CD4-positive, alpha-beta T cell treated with Interleukin-17A for 4 hours (primary cell): ENCODE results near the gene GSG1L.

Source experiments
- DNase-seq: peaks from one replicate; pipeline ENCODE4 v3.0.0-alpha.2; 2020; ENCODE audit warnings: mixed read lengths

The GSG1L gene

DNA sequence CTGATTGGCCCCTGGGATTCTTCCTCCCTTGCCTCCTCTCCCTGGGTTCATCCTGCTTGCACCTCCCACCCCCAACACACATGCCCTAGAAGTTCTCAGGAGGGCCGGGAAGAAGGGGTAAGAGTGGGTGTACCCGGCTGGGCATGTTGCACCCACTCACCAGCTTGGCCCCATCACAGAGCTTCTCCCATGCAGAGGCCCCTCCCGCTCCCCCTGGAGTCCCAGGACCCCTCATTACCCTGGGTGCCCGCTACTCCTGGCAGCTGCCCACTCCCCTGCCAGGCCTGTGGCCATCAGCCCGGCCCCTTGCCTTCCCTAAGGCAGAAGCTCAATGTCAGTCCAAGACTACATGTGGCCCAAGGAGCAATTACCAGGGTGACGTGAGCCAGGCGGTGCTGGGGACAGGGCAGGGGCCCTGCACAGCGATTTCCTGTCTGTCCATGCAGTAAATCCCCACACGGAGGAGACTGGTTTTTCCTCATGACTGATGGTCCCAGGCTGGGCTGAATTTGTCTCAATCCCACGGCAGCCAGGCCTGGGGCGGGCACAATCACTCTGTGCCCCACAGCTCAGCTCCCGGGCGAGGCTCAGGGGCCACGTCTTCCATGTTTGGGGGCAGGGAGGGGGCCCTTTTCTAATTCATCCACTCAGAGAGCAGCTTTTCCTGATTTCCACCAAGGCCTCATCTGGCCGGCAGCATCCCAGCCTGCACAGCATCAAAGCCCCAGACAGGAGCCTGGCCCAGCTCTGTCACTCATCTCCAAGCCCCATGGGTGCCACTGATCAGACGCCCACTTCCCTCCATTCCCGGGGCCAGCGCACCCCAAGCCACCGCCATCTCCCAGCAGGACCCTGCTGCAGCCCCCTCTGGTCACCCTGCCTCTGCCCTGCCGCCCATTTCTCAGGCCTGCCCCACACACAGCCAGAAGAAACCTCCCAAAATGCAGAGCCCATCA is 278.9 kb downstream of the GSG1L start:
- no peak for DNase-seq

DNA sequence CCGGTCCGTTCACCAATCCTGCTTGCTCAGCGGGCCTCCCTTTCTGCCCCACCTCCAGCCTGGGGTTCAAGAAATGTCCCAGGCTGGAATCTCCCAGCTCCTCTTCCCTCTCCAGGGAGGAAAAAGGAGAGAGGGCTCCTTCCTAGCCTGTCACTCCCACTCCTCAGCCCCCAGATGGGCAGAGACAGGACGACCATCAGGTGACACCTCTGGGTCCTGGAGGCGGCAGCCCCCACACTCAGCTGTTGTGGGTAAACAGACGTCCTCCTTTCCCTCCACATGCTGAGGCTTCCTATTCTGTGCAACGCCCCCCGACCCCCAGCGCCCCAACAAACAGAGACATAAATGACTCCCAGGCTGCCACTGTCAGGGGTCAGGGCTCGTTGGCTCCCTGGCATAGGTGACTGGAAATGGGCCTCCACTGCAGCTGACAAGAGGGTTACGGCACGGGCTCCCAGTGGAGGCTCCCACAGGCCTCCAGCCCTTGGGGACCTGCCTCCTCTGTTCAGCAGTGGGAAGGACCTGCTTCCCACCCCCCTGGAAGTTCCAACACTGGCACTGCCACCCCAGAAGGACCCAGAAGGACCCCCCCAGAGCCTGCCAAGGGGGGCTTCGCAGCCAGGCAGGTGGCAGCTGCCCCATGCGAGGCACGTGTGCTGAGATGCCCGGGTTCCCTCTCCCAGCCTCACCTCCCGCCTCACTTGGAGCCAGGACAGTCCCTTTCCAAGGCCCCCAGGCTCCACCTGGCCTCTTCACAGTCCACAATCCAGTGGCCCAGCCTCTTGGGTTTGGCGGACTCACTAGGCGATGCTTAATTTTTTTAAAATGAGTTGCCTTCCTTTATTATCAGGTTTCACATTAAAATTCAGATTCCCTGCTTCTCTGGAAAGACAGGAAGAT is 281.3 kb downstream of the GSG1L start:
- DNase-seq, result no peak

DNA sequence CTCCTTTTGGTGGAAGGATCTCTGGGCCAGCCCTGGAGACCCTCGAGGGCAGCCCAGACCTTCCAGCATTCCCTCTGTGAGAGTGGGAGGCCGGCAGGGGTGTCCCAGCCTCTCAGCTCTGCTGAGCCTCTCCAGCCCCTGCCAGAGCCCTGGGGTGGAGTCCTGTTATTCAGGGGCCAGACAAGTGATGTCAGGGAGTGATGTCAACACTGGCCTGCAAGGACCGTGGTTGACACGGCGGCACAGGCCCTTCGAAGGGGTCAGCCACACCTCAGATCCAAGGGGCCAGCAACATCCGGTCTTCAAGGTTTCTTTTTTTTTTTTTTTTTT is 282.4 kb downstream of the GSG1L start:
- no peak for DNase-seq

DNA sequence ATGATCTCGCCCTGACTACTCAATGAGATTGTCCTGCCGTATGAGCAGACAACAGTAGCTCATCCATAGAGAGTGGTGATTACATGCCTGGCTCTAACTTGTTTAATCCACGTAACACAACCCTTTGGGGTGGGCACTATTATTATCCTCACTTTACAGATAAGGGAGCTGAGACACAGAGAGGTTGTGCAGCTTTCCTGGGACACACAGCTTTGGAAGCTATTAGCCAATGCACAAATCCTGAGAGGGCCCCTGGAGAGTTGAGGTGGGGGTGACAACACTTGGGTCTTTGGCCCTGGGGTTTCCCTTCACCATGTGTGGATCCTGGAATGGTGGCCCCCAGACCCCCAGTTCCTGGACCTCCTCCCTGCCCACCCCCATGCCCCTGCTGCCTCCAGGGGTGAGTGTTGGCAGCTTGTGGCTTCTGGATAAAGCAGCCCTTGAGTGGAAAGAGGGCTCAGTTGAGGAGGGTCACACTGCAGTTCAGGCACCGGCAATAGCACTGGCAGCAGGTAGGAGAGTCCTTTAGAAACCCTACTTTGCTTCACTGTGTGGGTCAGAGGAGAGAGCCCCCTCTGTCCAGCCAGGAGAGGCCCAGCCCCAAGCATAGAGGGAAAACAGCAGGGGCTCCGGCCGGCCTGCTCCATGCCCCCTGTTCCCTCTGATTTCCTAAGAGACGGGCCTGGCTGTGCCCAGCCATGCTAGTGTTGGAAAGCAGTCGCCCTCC is 282.9 kb downstream of the GSG1L start:
- DNase-seq, result no peak

DNA sequence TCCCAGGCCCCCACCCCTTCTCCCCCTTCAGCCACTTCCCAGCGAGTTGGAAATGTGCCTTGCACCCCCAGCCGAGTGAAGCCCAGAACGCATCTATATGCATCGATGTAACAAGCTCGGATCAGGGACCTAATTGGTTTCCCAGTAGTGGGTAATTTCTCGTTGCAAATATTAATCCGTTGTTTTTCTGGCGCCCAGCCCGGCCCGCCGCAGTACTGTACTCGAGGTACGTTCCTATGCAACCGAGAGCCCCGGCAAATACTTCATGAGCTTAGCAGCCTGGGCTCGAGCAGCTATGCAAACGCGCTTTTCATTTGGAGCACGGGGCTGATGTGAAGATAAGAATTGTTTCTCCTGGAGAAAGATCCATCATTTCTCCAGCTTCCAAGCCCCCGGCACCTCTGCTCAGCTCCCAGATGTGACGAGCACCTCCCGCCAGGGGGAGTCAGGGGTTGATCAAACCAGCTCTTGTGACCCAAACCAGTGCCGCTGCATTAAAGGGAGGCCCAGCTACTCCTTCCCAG is 283.8 kb downstream of the GSG1L start:
- no peak for DNase-seq

DNA sequence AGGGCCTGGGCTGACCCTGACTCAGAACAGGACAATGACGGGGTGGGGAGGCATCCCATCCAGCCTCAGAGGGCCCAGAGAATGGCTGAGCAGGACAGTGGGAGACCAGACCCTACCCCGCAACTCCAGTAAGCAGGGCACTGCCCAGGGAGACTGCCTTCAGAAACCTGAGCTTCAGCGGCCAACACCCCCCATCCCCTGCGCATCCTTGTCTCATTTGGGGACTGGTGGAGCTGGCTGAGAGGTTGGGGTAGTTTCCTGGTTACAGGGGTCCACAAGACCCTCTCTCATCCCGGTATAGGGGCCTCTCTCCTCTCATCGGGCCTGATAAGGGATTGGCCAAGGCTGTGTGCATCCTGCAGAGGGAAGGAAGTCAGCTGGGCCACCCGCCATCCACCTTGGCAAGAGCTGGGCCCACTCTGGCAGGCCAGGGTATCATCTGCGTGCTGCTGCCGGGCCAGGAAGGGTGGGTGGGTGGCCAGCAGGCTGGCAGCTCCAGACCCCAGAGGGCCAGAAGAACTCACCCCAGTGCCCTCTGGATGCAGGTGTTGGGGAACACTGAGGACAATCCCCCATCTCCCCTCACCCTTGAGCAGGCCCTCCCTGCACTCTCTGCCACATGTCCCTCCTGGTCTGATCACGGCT is 284.5 kb downstream of the GSG1L start:
- no peak for DNase-seq

DNA sequence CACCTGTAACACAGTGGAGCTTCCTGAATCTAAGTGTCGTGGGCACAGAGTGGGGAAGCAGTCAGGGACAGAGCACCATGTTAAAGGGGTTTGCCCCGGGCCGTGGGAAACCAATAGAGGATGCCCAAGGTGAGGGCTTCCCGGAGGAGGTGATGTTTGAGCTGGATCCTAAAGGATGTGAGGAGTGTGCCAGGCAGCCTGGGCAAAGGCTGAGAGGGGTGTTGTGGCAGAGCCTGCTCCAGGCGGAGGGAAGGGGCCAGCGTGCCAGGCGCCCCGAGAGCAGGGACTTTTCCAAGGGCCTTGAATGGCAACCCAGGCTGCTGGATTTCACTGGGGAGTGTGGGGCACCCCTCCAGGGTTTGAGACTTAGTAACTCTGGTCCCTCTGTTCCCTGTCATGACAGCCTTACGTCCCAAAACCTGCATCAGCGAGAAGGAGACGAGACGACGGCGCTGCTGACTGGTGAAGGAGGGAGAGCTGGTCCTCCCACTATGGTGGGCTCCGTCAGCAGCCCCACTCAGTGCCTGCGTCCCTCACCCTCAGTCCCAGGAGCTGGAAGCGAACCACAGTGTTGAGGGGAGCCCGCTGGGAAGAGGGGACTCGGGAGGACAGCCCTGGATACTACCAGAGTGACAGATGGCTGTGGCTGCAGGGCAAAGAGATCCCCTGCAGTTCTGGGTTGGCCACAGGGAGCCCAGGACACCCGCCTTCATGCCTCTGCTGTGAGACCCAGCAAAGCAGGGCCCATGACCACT is 285.2 kb downstream of the GSG1L start:
- DNase-seq, result no peak

DNA sequence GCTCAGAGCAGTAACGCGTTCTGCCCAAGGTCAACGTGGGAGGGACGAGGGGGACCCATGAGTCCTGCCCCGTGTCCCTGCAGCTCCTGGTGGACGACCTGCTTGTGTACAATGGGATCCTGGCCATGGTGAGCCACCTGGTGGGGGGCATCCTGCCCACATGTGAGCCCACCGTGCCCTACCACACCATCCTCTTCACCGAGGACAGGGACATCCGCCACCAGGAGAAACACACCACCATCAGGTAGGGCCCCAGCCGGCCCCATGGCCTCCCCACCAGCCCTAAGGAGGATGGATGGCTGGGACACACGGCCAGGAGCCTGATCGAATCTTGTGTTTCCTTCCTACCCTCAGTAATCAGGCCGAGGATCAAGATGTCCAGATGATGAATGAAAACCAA is 286.0 kb downstream of the GSG1L start:
- DNase-seq, result no peak

DNA sequence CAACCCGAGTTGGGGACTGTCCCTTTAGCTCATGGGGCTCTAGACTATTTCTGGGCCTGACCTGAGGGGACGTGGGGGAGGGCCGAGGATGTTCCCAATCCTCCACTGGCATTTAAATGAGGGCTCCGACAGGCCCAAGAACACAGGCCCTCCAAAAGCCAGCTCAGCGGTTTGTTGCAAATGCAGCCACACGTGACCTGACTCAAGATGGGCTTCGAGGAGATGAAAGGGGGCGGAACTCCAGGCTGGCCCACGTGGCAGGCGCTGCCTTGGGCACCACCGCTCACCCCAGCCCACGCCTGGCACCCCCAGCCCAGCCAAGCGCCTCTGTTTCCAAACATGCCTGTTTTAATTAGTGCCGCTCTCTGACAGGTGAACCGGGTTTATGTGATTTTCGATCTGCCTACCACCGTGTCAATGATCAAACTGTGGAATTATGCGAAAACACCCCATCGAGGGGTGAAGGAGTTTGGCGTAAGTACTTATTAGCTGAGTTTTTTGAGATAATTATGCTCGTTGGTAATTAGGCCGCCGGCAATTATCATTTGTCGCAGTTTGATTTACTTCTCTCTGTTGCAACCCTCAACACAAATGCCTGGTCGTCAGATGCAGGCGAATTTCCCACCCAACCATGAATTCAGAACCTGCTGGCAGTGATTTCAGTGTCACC is 286.8 kb downstream of the GSG1L start:
- no peak for DNase-seq

DNA sequence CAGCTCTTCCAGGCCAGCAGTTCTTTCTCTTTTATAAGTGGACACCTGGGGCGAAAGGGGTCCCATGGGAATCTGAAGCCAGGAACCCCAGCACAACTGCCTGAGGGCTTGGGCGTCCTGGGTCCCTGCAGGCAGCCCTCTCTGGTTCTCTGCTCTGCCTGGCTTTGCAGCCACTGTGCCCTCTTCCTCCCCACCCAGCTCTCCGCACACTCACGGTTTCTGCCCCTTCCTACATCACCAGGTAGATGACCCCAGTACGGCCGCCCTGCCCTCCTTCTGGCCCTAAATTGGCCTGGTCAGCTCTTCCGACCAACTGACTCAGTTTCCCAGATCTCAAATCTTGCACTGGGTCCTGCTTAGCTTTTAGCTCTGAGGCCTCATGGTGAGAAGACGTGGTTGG is 288.3 kb downstream of the GSG1L start:
- no peak for DNase-seq

DNA sequence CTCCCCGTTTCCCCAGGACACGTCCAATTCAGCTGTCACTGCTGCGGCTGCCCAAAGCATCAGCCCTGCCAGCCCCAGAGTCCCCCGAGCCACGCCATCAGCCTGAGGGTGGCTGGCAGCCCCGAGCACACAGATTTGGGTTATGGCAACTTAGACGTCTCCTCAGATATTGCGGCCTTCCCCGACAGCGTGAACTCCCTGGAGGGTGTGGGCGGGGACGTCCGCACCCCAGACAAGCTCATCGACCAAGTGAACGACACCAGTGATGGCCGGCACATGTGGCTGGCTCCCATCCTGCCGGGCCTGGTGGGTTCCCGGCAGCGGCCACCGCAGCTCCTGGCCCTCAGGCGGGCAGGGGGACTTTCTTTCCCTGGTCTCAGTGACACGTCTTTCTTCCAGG is 288.7 kb downstream of the GSG1L start:
- DNase-seq, result no peak

DNA sequence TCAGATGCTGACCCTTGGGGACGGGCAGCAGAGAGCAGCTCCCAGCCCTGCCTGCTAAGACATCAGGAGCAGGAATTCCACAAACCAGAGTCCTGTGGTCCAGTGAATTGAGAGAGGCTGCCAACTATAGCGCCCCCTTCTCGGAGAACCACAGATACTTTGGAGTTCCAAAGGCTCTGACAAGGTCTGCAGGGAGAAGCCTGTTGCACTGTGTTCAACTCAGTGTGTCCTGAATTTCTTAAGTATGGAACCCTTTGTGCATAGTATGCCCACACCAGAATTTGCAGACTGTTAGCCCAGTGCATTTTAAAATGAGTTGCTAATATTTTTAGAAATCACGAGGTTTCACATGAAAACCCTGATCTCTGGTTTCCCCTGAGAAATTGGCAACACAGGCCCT is 290.2 kb downstream of the GSG1L start:
- DNase-seq, result no peak

DNA sequence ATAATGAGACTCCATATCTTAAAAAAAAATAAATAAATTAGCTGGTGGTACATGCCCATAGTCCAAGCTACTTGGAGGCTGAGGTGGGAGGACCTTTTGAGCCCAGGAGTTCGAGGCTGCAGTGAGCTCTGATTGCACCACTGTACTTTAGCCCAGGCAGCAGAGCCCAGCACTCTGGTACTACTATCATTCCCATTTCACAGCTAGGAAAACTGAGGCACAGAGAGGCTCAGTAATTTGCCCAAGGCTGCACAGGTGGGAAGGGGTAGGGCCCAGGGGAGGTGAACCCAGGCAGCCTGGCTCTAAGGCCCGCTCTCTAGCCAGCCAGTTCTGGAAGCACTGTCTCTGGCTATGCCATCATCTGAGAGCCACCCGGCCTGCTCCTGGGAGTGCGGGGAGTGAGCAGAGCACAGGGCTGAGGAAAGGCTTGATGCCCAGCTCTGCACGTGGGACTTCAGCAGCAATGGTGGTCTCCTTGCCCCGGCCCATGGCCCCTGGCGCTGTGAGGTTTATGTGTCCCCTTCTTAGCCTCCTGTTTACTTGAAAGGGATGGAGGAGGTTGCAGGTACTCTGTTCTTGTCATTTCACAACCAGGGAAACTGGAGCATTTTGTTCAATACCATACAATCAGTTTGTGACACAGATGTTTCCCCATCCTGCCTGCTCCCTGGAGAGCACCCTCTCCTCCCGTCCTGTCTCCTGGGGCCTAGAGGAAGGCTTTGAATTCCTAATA is 291.3 kb downstream of the GSG1L start:
- DNase-seq, result no peak

DNA sequence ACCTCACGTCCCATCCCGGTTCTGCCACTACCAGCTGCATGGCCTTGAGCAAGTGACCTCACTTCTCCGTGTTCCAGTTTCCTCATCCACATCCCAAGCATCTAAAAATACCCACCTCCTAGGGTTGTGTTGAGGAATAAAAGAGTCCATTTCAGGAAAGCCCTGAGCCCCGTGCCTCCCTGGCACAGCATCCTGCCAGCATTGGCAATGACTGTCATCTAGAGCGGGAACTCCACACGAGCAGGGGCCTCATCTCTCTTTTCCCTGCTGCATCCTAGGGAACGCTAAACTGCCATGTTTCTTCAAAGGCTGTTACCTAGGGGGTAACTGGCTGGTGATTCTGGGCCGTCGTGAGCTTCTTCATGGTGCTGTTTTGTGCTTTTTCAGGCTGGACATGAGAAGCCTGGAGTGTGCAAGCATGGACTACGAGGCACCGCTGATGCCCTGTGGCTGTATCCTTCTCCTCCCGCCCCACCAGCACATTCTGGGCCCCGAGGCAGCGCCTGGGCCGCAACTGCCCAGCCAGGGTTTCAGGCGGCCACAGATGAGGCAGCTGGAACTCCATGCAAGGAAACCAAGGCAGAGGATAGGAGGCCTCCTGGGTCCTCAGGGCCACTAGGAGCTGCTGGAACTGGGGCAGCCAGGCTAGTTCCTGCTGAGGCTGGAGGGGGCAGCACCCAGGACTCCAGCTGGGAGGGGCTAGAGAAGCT is 292.2 kb downstream of the GSG1L start:
- no peak for DNase-seq

DNA sequence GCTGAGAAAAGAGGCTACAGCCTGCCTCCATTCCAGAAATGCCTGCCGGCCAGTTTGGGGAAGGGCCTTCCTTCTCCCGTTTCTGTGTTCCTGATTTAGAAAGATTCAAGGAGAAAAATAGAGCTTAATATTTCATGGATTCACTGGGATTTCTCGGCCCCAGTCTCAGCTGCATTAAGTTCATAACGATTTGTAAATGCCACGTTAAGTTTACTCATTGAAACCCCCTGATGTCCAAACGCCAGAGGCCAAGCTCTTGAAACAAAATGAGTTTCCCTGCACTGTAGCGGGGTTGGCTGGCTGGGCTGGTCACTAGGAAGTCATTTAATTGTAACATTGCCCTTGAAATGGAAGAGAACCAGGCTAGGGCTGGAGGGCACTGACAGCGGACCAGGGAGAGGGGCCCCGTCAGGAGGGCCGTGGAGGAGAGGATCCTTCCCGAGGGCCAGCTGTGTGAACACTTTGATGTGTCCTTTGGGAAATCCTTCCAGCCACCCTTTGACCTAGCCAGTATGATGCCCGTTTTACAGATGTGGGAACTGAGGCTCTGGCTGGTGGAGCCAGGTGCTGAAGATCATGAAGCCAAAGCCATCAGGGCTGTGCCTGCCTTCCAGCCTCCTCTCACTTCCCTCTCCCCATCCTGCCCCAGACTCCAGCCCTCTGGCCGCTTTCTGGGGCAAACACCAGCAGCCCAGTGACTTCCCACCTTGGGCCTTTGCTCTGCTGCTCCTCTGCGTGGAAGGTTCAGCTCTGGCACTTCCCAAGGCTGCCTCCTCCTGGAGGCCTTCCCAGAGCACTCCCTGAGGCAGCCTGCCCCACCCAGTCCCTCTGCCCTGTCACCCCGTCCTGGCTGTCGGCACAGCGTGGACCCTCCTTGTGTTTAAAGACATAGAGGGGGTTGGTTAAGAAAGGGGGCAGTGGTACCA is 293.0 kb downstream of the GSG1L start:
- DNase-seq, result no peak

DNA sequence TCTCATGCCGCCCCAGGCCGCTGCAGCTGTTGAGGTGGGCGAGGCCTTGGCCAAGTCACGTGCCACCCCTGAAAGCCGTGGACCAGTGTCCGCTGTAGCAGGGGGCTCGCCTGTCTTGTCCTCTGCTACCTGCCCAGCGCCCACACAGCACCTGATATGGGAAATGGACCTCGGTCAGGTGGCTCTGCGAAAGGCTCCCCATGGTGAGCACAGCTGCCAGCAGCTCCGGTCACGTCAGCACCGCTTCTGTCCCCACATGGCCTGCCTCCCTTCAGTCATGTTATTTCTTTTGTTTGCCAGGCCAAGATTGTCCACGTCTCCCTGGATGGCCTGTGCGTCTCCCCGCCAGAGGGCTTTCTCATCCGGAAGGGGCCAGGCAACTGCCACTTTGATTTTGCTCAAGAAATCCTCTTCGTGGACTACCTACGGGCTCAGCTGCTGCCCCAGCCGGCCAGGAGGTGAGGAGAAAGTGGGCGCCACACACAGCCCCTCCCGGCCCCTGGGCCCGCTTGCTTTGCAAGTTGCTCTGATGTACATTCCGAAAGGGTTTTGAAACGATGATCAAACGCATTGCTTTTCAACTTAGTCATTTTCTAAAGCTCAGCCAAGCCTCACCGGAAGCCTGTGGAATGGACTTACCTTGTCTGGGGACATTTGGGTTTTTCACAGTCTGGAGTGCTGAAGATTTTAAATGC is 293.8 kb downstream of the GSG1L start:
- no peak for DNase-seq

DNA sequence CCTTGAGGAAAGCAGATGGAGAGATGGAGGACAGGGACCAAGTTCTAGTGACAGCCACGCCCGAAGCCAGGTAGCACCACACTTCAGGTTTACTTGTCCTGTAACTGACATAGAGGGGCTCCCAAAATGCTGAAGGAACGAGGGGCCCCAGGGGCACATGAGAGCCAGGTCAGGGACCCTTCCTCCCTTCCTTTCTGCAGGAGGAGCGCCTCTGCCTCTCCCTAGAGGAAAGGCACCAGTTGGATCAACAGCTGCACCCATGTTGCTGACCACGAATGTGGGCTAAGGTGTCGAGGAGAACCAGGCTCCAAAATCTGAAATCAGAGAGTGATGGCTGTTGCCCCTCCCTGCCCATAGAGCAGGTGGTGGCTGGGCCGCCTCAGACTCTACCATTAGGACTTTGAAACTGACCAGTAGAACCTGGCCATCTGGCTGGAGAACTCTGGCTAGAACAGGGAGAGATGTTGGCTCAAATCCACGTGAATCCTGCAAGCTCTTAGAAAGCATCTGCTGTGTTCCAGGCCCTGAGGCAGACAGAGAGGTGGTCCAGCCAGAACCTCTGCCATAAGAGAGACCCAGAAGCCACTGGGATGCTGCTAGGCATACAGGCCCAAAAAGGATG is 294.8 kb downstream of the GSG1L start:
- no peak for DNase-seq
